Suprapubic skin (tissue), 4 donors: ENCODE results near the gene KIF25. TPM values are rescaled to one million over a fixed set of nuclear protein-coding genes. Genes with fewer than 3 reads are reported as not detected.

Source experiments
- DNase-seq, 2 donors: peaks; one replicate each; pipeline ENCODE4 v3.0.0-alpha.2; 2019; ENCODE audit warnings: low spot score in 2 of 2
- H3K27ac ChIP-seq: fragments of 200-600 bp; sonication (generic); one replicate; pipeline ENCODE4 v1.5.1; 2019
- H3K27me3 ChIP-seq: fragments of 200-600 bp; sonication (generic); one replicate; pipeline ENCODE4 v1.5.1; 2019
- H3K36me3 ChIP-seq: fragments of 200-600 bp; sonication (generic); one replicate; pipeline ENCODE4 v1.5.1; 2019
- H3K4me1 ChIP-seq: fragments of 200-600 bp; sonication (generic); one replicate; pipeline ENCODE4 v1.5.1; 2019
- H3K4me3 ChIP-seq: fragments of 200-600 bp; sonication (generic); one replicate; pipeline ENCODE4 v1.5.1; 2019; ENCODE audit warnings: mild to moderate bottlenecking
- H3K9me3 ChIP-seq: fragments of 200-600 bp; sonication (generic); one replicate; pipeline ENCODE4 v1.5.1; 2019
- EP300 ChIP-seq: sonication (generic); formaldehyde crosslinking; IDR thresholded peaks from one replicate; pipeline ENCODE4 v1.6.1; 2017; ENCODE audit warnings: antibody characterized with exemption
- POLR2A ChIP-seq, 2 donors: fragments of 450-650 bp; IDR thresholded peaks; one replicate each; pipeline ENCODE4 v1.6.1; 2017; ENCODE audit warnings: antibody characterized with exemption in 2 of 2, mild to moderate bottlenecking in 2 of 2, moderate library complexity in 2 of 2
- POLR2AphosphoS5 ChIP-seq, 3 donors: sonication (generic); formaldehyde crosslinking; IDR thresholded peaks; one replicate each; pipeline ENCODE4 v1.6.1; 2017; ENCODE audit warnings: antibody characterized with exemption in 3 of 3
- WGBS: methylation state at CpG from one replicate; pipeline ENCODE4 v1.1.5; 2018; 5-methylcytosine and 5-hydroxymethylcytosine counted together
- total RNA-seq, 4 donors: library from RNA; depleted of rRNA; stranded (reverse); fragments of >200 nt; gene quantifications; one replicate each; pipeline ENCODE4 v1.1.0, GENCODE V29; 2016
- TF ChIP-seq, protein P1 (sequence below), 2 donors: fragments of 200-600 bp in 1 of 2; fragments of 450-650 bp in 1 of 2; sonication (generic) in 1 of 2; IDR thresholded peaks; one replicate each; pipeline ENCODE4 v1.5.1; 2016 to 2019; ENCODE audit warnings: antibody characterized with exemption in 2 of 2, mild to moderate bottlenecking in 1 of 2, moderate library complexity in 1 of 2

The KIF25 gene
- total RNA-seq, 4 donors from 2014 or later: 0.76 TPM; not detected in 3

DNA sequence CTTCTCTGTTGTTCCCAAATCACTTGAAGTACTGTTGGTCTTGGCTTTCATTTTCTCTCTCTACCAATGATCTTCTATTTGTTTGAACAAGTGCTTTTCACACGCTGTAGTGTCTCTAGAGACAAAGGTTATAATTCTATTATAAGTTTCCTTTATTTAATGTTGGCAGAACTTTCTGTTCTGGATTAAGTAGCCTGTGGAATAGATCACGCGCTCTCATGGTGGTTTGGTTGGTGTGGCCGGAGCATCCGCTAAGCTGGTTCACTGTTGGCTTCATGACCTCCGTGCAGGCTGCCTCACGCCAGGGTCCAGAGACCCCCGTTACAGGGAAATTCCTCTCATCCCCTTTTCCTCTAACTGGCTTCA, 30.9 kb upstream of the KIF25 start:
- H3K9me3 ChIP-seq: no peaks in the 10 kb centered on the region
- DNase-seq: no peak
- no peak overlapping the region for H3K27ac ChIP-seq
- H3K4me3 ChIP-seq: no peak overlapping the region
- H3K36me3 ChIP-seq: peaks cover 76% of the 10 kb centered on the region
- H3K27me3 ChIP-seq: no peaks in the 10 kb centered on the region
- H3K4me1 ChIP-seq: no peaks in the 10 kb centered on the region
- WGBS: 96% methylated on average over 8 of the region's 8 CpGs
- TF ChIP-seq, protein P1, sequence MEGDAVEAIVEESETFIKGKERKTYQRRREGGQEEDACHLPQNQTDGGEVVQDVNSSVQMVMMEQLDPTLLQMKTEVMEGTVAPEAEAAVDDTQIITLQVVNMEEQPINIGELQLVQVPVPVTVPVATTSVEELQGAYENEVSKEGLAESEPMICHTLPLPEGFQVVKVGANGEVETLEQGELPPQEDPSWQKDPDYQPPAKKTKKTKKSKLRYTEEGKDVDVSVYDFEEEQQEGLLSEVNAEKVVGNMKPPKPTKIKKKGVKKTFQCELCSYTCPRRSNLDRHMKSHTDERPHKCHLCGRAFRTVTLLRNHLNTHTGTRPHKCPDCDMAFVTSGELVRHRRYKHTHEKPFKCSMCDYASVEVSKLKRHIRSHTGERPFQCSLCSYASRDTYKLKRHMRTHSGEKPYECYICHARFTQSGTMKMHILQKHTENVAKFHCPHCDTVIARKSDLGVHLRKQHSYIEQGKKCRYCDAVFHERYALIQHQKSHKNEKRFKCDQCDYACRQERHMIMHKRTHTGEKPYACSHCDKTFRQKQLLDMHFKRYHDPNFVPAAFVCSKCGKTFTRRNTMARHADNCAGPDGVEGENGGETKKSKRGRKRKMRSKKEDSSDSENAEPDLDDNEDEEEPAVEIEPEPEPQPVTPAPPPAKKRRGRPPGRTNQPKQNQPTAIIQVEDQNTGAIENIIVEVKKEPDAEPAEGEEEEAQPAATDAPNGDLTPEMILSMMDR (IDR thresholded peaks at IDR 0.05): no peak
- TF ChIP-seq POLR2AphosphoS5 (IDR thresholded peaks at IDR 0.05) (no peak), POLR2A (IDR thresholded peaks at IDR 0.05) (no peak), EP300 (no peak)

DNA sequence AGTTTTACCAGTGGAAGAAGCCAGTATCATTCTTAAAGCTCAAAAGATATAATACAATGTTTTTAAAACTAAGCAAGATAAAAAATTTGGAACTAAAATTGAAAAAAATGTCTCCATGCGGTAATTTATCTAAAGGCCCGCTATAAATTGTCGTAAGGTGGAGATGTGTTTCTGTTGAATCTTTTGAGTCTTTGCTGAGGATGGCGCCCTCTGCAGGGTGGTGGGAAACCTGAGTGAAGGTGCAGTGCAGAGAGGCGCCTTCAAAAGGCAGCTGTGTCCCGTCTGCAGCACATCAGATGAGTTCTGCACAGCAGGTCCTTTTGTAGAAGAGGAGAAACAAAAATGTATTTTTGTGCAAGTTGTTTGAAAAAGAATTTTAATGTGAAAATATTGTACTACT, 29.4 kb upstream of the KIF25 start:
- H3K4me1 ChIP-seq: no peaks in the 10 kb centered on the region
- no peak overlapping the region for H3K4me3 ChIP-seq
- TF ChIP-seq, protein P1 (IDR thresholded peaks at IDR 0.05): peak in 1 of 2 donors; percentile 34
- TF ChIP-seq EP300 (no peak), POLR2AphosphoS5 (IDR thresholded peaks at IDR 0.05) (no peak)
- no peaks in the 10 kb centered on the region for H3K27me3 ChIP-seq
- peaks cover 63% of the 10 kb centered on the region for H3K36me3 ChIP-seq
- no peaks in the 10 kb centered on the region for H3K9me3 ChIP-seq
- no peak for DNase-seq
- 90% methylated on average over 6 of the region's 6 CpGs for WGBS
- no peak overlapping the region for H3K27ac ChIP-seq

DNA sequence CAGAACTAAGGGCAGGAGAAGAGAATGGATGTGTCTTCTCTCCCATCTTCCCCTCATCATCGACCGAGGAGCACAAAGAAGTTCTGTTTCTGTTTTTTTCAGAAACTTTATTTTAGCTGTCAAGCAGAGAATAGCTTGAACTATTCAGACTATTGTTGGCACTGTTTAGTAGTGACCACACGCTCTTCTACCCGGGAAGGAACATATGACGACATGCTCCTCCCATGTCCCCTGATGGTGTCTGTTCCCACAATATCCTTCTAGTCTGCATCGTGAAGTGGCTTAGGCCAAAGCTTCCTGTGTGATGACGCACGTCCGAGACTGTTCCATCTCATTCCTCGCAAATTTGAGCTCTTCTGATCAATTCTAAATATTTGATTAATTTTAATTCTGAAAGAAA, 27.2 kb upstream of the KIF25 start:
- Histone ChIP-seq H3K4me1 (no peaks in the 10 kb centered on the region), H3K4me3 (no peak overlapping the region), H3K27ac (no peak overlapping the region), H3K27me3 (no peaks in the 10 kb centered on the region), H3K9me3 (no peaks in the 10 kb centered on the region), H3K36me3 (peaks cover 43% of the 10 kb centered on the region)
- TF ChIP-seq, protein P1 (IDR thresholded peaks at IDR 0.05): no peak
- TF ChIP-seq EP300 (no peak), POLR2AphosphoS5 (IDR thresholded peaks at IDR 0.05) (no peak), POLR2A (IDR thresholded peaks at IDR 0.05) (no peak)
- no peak for DNase-seq
- 83% methylated on average over 10 of the region's 10 CpGs for WGBS

DNA sequence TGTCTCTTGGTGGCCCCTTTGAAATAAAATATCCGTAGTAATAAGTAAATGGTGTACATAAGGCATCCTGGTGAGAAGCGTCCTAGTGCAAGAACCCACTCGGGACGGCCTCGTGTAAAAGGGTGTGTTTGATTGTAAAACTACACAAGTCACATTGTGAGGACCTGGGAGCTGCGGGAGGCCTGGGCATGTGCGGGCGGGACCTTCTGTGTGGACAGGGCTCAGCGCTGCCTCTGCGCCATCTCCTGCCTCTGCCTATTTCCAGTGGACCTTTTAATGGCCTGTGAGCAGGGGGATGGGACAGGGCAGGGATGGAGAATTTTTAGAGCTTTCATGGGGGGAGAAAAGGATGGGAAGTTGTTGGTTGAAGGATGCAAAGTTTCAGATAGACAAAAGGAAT, 25.3 kb upstream of the KIF25 start:
- no peak for DNase-seq
- TF ChIP-seq, protein P1 (IDR thresholded peaks at IDR 0.05): no peak
- no peak for TF ChIP-seq EP300
- TF ChIP-seq POLR2A (IDR thresholded peaks at IDR 0.05): no peak
- no peak for TF ChIP-seq POLR2AphosphoS5 (IDR thresholded peaks at IDR 0.05)
- 97% methylated on average over 10 of the region's 10 CpGs for WGBS
- Histone ChIP-seq H3K9me3 (no peaks in the 10 kb centered on the region), H3K27ac (no peak overlapping the region), H3K36me3 (peaks cover 23% of the 10 kb centered on the region), H3K27me3 (no peaks in the 10 kb centered on the region), H3K4me3 (no peak overlapping the region), H3K4me1 (no peaks in the 10 kb centered on the region)

DNA sequence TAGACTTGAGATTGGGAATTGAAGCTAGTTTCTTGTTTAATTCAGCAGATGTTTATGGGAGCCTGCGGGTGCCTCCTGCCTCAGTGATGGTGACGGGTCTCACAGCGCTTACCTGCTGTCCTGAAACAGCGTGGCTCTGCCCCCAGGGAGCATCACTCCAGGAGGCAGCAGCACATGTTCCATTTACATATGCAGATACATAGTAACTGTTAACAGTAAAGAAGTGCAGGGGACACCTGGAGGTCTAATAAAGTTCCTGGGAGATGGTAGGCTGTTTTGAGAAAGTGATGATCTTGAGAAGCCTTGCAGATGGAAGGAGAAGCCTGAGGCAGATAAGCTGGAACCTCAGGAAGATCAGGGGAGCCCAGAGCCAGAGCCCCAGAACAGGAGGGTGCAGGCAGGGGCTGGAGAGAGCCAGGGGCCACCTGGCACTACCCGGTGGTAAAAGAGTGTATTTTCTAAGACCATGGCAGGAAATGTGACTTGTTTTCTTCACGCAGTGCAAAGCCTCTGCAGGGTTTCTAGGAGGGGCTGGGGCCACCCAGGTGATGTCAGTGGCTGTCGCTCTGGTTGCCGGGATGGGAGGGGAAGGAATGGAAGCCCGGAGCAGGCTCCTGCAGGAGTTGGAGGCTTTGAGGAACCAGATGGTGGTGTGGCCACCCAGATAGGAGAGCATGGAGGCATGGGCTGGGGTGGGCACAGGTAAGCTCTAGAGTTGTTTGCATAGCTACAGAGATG, 24.2 kb upstream of the KIF25 start:
- no peaks in the 10 kb centered on the region for H3K9me3 ChIP-seq
- no peak for TF ChIP-seq POLR2AphosphoS5 (IDR thresholded peaks at IDR 0.05)
- TF ChIP-seq, protein P1 (IDR thresholded peaks at IDR 0.05): no peak
- TF ChIP-seq EP300: no peak
- H3K27ac ChIP-seq: no peak overlapping the region
- no peak for DNase-seq
- H3K4me1 ChIP-seq: no peaks in the 10 kb centered on the region
- WGBS: 78% methylated on average over 9 of the region's 9 CpGs
- H3K4me3 ChIP-seq: no peak overlapping the region
- no peaks in the 10 kb centered on the region for H3K27me3 ChIP-seq
- H3K36me3 ChIP-seq: peaks cover 14% of the 10 kb centered on the region
